LHCN-M2 (cell line): ENCODE measurements around the gene GPR4. TPM values are rescaled to one million over a fixed set of nuclear protein-coding genes. Genes with fewer than 3 reads are reported as not detected.

Experiments
- DNase-seq: peaks from one replicate; pipeline ENCODE4 v3.0.0-alpha.2; 2012; ENCODE audit warnings: low read depth
- total RNA-seq: library from RNA; depleted of rRNA; stranded (reverse); fragments of >200 nt; gene quantifications from 2 replicates; pipeline ENCODE4 v1.2.3, GENCODE V29; 2014

Gene GPR4
- total RNA-seq, 1 experiment from 2014 or later = not detected

DNA sequence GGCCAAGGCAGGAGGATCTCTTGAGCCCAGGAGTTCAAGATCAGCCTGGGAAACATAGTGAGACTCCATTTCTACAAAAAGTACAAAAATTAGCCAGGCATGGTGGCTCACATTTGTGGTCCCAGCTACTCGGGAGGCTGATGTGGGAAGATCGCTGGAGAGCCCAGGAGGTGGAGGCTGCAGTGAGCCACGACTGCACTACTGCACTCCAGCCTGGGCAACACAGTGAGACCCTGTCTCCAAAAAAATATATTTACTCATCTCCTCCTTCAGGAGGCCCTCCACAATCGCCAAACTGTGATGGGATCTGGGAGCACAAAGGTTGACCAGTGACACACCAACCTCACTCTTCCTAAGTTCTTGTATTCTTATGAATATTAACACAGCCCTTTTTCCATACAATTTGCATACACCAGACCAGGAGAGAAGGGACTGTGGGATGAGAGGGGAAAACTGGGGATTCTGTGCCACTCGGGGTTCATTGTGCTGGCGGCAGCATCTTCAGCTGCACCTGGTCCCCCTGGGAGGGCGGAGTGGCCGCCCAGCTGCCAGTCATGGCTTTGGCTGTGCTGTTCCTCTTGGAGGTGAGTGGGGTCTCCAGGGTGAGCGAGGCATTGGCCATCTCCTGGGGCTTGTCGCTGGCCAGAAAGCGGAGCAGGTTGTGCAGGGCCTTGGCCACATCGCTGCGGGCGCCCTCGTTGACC is 11.6 kb downstream of the GPR4 start:
- DNase-seq = no peak

DNA sequence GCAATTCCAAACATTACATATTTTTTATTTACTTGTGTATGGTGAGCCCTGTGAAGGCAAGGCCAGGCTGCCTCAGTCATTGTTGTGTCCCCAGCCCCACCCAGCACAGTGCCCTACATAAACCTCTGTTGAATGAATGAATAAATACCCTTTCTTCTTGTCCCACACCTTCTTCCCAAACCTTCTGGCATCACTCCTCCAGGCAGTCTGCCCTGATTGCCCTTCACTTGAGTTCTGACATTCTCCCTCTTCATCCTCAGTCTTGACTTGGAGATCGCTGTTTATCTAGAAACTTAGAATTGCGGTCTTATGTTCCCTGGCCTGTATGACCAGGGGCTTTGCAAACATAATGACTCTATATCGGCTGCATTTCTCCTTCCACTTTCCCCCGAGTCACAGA is 12.2 kb downstream of the GPR4 start:
- no peak for DNase-seq

DNA sequence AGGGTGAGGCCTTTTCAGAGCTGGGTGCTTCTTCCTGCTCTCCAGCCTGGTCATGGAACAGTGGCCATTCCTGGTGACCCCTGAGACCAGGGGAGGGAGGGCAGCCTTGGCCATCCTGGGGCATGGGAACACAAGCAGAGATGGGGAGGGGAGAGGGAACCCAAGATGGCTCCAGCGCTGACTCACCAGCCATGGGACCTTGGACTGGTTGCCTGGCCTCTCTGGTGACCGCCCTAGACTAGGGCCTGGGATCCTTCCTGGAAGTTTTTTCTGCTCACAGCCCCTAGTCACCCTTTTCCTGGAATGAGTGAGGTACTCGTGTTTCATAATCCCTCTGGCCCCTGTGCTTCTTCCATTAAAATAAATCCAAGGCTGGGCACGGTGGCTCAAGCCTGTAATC is 14.1 kb downstream of the GPR4 start:
- no peak for DNase-seq

DNA sequence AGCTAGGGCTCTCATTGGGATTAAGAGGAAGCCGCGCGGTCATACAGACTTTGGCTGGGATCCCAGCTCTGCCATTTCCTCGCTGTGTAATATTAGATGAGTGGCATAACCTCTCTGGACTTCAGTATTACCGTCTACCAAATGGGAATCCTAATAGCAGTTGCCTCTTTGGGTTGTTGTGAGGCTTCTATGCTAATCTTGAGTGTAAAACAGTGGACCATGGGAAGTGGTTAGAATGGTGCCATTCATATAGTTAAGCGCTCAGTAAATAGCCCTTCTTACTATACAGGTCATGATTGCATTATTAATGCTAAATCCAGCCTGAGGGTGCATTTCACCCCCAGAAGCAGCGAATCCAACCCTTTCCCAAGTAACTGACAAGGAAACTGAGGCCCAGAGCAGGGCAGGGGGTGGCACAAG is 16.8 kb downstream of the GPR4 start:
- no peak for DNase-seq

DNA sequence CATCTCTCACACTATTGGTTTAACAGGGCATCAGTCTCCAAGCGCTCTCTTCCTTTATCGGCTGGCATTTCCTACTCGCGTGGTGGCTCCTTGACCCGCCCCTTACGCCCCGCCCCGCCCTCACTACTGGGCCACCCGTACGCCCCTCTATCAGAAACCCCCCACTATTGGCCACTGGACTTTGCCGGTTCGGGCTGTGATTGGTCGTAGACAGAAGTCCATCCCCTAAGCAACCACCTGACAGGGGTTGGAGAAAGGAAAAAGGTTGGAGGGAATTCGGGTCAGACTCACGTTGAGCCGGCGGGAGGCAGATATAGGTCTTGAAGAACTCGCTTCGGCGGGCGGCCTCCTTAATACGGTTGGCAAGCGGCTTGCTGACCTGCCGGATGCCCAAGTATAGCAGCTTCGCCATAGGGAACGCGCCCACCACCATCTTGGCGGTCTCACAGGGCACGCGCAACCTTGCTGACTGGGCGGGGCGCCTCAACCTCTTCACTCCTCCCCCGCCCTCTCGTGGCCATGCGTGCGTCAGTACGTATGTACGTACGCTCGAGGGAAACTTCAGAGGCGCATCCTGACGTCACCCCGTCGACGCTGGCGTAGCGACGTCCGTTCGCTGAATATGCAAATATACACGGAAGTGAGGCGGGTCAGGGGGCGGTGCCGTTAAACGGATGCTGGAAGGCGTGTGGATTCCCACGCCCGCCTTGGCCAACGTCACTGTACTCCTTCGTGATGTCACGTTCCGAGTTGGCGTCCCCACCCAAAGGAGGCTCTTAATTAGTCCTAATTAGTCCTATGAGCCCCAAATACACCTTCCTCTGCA is 17.5 kb downstream of the GPR4 start, which contains the start of gene OPA3:
TSS of gene OPA3 (minus strand) at position 471 of the 826 bp plus-strand sequence. CDS start at position 433, 38 bp downstream.
- DNase-seq = peak; percentile 100

DNA sequence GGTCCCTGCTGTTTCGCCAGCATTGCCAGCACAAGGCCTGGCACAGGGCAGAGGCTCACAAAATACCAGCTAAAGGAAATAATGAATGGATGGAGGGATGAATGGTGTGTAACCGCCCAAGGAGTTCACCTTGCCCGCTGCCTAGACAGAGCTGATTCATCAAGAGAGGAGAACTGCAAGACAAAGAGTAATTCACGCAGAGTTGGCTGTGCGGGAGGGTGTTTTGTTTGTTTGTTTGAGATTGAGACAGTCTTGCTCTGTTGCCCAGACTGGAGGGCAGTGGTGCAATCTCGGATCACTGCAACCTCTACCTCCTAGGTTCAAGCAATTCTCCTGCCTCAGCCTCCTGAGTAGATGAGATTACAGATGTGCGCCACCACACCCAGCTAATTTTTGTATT is 20.4 kb downstream of the GPR4 start:
- no peak for DNase-seq

DNA sequence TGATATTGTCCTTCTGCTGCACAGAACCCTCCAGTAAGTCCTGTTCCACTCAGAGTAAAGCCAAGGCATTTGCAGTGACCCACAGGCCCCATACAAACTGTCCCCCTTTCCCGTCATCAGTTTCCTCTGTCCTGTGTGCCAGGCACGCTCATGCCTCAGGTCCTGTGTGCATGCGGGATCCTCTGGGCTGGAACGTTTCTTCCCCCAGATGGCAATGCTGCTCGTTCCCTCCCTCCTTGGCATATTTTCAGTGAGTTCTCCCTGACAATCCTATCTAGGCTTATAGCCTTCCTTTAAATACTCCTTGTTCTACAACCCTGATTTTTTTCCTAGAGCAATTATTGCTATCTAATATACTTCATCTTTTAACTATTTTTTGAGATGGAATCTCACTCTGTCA is 23.2 kb downstream of the GPR4 start:
- no peak for DNase-seq

DNA sequence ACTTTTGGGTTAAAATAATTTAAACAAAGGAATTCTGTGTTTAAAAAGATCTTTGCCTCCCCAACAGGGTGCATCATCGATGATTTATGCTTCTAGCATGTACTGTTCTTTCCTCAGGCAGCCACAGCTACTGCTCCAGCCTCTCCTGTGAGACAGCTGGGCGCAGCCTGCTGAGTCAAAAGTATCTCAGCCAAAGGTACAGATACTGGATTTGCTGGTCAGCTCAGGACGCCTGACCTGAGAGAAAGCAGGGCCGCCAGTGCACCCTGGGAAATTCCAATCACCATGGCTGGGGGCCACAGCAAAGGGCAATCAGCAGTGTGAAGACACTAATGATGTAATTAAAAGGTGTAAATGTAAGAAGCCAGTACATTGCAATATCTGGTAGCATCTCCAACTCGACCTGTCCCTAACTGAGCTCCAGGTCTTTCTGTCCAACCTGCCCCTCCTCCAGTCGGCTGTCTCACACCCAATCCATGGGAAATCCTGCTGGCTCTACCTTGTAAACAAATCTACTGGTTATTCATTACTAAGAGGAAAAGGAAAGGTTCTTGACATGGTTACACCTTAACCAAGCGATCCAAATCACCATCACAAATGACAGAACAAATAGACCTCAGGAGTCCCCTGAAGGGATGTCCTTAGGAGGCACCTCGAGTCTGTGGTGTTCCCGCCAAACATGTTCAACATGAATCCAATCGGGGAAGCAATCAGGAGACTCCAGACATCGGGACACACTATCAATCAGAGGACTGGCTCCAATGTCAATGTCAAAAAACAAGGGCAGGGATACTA is 24.7 kb downstream of the GPR4 start:
- DNase-seq = peak; percentile 96

DNA sequence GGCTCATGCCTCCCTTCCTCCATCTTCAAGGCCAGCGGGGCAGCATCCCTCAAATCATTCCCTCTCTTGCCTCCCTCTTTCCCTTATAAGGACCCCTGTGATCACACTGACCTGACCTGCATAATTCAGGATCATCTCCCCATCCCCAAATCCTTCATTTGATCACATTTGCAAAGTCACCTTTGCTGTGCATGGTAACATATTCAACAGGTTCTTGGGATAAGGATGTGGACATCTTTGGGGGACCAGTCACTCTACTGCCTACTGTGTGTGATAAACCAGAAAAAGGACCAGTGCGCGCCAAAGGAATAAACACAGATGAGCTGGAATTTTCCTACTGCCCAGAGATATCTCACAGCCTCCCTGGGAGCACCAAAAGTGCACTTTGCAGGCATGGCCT is 25.3 kb downstream of the GPR4 start:
- no peak for DNase-seq

DNA sequence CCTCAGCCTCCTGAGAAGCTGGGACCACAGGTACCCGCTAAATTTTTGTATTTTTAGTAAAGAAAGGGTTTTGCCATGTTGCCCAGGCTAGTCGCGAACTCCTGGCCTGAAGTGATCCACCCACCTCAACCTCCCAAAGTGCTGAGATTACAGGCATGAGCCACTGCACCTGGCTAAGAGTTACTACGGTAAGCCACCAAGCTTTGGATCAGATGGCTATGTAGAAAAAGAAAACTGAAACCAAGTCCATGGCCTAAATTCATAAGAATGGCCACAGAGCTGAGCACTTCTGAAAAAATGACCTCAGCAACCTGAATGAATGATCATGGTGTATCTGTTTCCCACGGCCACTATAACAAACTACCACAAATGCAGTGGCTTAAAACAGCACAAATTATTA is 26.8 kb downstream of the GPR4 start:
- DNase-seq = no peak

DNA sequence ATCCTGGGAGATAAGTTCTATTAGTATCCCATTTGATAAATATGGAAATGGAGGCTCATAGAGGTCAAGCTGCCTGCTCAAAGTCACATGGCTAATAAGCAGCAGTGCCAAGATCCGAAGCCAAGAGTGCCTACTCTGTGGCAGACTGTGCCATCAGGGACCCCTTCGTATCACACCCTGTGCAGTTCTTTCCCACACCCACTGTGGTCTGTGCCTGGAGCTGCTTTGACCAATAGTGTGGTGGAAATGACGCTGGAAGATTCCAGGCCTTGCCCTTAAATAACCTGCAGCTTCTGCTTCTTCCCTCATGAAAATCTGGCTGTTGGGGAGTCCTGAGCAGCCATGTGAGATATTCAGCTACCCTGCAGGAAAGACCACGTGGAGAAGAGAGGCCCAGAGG is 27.5 kb downstream of the GPR4 start:
- no peak for DNase-seq

DNA sequence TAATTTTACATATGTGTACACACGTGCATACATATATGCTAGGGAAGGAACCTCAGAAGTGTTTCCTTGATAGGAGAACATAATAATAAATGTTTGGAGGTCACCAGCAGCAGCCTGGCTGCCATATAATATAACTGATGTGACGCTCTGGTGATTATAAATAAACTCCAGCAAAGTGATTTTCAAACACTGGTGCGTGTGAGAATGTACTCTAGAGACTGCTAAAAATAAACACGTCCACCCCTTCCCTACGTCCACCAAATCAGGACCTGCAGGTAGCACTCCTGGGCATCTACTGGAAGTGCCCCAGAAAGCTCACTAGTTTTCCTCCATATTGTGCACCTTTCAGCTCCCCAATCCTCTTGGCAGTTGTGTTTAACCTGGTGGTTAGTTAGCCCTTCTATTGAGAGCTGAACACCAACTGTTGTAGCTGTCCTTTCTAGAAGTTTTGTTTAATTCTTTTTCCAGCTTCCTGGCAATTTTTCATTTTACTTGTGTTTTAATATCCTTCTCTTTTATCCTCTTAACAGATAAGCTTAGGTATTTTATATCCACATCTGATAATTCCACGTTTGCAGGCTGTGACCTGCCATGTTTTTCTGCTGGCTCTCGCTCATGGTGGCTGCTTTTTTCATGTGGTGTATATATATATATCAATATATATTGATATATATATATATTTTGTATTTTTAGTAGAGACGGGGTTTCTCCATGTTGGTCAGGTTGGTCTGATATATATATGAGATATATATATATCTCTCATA is 30.4 kb downstream of the GPR4 start:
- no peak for DNase-seq

DNA sequence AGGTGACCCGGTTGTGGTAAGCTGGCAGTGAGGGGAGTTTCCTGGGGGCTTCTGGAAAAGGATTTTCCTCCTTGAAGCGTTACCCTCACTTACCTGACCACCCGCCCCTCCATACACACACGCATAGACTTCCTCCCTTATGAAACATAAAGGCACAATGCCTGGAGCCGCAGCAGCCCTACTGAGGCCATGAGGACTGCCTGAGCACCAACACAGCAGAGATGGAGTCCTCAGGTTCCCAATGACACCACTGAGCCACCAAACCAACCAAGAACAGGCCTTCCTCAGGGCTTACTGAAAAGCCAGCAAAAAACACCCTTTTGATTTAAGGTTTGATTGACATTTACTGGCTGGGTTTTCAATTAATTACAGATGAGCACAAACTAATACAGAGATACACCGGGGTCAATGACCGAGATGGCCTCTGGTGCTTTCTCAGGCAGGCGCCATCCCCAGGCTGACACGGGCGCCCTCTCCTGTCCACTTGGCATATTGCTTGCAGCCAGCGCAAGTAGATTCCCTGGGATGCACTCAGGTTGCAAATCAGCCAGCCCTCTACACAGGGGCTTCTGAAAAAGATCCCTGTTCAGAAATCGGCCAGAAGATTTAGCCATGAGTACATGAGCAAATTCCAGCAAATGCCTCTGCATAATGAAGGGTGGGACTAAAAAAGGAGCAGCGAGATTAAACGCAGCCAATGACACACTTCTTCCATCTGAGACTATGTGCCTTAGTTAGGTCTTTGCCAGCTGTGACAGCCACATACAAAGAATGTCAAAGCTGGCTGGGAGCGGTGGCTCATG is 32.2 kb downstream of the GPR4 start:
- peak; percentile 58 for DNase-seq

DNA sequence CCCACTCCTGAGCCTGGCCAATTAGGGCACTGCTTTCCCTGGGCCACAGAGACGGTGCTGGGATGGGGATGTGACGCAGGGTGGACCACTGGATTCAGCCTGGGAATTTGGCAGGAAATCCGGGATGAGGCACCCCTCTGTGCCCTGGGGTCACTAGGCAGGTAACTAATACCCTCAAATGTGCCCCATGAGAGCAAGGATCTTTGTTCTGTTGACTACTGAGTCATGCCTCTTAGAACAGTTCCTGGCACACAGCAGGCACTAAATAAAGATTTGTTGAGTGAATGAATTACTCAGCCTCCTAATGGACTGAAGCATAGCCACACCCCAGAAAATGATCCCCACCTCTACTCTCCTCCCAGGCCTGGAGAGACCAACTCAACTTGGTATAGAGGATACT is 33.3 kb downstream of the GPR4 start:
- DNase-seq = peak; percentile 93

DNA sequence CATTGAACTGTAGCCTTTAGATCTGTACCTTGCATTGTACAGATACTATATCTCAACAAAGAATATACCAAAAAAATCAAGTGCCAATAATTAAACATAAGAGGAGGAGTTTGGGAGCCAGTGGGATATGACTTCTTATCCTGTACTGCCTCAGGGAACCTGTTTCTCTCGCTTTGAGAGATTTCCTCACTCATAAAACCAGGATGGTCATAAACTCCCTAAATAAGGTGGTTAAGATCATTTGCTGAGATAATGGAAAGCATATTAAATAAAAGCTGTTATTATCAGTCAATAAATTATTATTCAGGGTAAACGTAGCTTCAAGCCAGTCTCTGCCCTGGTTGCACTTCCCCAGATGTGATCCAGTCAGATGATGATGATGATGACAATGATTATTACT is 34.4 kb downstream of the GPR4 start:
- DNase-seq = no peak

DNA sequence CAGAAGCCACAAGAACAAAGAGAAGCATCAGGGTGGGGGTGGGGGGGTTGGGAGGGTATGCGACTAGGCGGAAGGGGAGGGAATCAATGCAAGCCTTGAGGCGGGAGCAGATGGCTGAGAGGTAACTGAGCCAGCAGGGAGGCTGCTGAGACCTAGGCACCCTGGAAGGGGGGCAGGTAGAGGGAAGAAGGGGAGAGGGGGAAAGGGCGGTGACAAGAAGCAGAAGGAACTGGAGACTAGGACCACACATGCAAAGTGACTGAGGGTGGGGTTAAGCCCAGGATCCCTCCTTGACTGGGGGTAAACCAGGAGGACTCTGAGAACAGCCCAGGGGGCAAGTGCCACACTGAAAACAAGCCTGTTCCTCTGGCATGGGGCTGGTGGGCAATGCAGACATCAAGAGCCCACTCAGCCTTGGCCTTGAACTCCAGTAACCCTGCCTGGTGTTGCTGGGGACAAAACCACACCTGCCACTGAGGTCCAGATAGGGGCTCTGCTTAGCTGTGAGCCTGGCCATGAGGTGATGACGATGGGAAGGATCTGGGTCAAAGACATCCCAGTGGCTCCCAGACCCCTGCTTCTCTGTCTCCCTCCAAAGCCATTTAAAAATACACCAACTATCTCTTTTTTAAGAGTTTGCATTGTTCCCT is 37.8 kb downstream of the GPR4 start:
- DNase-seq = no peak

DNA sequence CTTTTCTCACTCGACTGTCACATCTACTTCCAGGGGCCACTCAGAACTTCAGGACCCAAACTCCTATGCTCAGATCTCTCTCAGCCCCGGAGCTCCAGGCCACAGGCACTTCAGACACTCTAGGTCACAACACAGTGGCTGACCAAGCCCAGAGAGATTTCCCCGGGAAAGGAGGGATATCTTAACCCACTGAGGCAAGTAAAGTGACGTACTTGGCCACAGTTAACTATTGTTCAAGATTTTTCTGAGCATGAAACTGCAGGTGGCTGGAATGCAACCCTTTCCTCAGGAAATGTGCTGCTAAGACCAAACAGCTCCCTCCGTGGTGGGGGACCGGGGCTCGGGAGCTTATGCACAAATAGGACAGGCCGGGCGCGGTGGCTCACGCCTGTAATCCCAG is 41.3 kb downstream of the GPR4 start:
- DNase-seq = no peak

DNA sequence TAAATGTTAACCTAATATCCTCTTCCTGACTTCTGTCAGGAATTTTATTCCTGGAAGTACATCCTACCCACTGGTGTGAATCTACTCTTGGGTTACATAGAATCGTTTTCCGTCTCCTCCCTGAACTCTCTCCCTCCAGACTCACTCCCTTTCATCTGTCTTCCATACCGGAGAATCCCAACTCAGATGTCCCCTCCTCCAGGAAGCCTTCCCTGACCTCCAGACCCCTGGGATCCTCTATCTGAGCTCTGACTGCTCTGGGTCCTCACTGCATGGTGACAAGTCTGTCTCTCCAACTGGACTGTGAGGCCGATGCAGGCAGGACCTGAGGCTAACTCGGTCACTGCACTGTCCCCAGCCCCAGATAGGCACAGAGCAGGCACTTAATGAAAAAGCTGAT is 42.0 kb downstream of the GPR4 start:
- no peak for DNase-seq

DNA sequence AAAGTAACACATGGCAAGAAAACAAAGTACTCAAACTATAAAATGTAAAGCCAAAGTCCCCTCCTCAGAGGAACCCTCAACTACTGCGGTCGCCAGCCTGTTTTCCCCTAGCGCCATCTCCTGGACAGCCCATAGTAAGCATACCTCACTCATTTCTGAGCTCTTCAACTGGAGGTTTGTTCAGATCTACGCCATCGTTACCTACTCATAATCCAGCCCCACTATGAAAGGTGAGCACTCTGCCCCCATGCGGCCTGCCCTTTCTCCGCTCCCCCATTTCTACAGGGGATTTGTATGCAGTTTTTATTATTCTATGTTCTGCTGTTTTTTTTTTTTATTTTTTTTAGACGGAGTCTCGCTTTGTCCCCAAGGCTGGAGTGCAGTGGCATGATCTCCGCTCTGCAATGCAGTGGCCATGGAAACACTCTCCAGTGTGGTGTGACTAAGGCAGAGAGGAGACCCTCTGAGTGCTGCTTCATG is 43.6 kb downstream of the GPR4 start:
- DNase-seq = no peak

DNA sequence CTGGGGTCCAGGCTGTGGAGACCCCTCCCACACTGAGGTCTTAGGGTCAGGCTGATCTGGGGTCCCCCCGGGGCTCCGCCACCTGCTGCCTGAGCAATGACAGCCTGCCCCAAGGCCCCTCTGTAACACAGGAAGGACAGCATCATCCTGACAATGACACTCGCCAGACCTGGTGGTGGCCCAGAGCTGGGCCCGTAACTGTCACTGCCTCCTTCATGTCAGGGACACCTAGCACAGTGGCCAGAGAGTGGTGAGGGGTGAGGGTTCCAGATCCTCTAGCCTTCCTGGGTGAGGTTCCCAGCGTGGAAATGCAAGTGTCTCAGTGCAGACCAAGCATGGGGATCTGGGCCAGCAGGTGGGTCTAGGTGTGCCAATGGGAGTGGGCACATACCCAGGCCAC is 45.2 kb downstream of the GPR4 start:
- DNase-seq = no peak
